ENCODE measurements around the gene CCDC183. TPM values are rescaled to one million over a fixed set of nuclear protein-coding genes. Genes with fewer than 3 reads are reported as not detected.

Gene CCDC183
- total RNA-seq, 5 donors from 2014 or later (not counting 1 experiment from before 2014, with no cell fraction given): 1.9 to 2.9 (median 2.3) TPM

- Histone ChIP-seq H3K36me3 (ENCODE audit: control insufficient read depth in 2 of 2, extremely low read depth in 1 of 2, insufficient read depth in 1 of 2, low read length in 1 of 2) (peaks cover 0 to 2% of the 10 kb centered on the region in 2 donors), H3K27me3 (replicated peaks in 1 of 2; ENCODE audit: control insufficient read depth in 2 of 2, extremely low read depth in 1 of 2, insufficient read depth in 2 of 2, low read length in 1 of 2) (peaks cover 0 to 5% of the 10 kb centered on the region in 2 experiments), H3K27ac (ENCODE audit: low read length) (no peak overlapping the region), H3K9me3 (no peaks in the 10 kb centered on the region), H3K4me1 (ENCODE audit: control insufficient read depth in 1 of 2, extremely low read depth in 1 of 2, insufficient read depth in 2 of 2, low read length in 2 of 2) (peaks cover 7 to 28% of the 10 kb centered on the region in 2 experiments), H3K4me3 (ENCODE audit: control insufficient read depth in 1 of 2, extremely low read depth in 1 of 2, low read length in 1 of 2) (no peak overlapping the region)
- no peaks in the 10 kb centered on the region for H3K9me3 Mint-ChIP-seq
- no peak overlapping the region for H3K27ac Mint-ChIP-seq
- CTCF ChIA-PET: no interaction called here
- no peak overlapping the region for H3K4me3 Mint-ChIP-seq
- DNase-seq (no peak), ATAC-seq (replicated peaks in 1 of 4) (no peak)
- POLR2A ChIA-PET: no interaction called here
- no peaks in the 10 kb centered on the region for H3K36me3 Mint-ChIP-seq
- peaks cover 2 to 10% (median 6%) of the 10 kb centered on the region in 3 donors for H3K4me1 Mint-ChIP-seq
- H3K27me3 Mint-ChIP-seq: peaks cover 1 to 4% of the 10 kb centered on the region in 2 donors
- 86% methylated on average over 29 of the region's 29 CpGs for WGBS (ENCODE audit: insufficient coverage)
These were observed 56.8 kb downstream of the CCDC183 start for GRCh38 chr9:136852664-136853595.

DNA sequence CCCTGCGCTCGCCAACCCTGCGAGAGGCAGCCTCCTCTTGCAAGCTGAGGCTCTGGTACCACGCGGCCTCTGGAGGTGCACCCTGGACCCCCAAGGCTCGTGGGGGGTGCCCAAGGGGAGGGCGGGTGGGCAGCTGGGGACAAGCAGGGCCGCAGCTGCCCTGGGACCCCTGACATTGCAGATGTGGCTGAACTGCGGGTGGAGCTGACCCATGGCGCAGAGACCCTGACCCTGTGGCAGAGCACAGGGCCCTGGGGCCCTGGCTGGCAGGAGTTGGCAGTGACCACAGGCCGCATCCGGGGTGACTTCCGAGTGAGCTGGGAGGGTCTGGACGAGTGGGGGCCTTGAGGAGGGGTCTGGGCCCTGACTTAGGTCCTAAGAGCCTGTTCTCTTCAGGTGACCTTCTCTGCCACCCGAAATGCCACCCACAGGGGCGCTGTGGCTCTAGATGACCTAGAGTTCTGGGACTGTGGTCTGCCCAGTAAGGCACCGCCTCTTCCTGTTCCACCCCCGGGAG is 57.5 kb downstream of the CCDC183 start:
- ChIA-PET CTCF (no interaction called here), POLR2A (no interaction called here)
- H3K4me1 ChIP-seq (ENCODE audit: control insufficient read depth in 1 of 2, extremely low read depth in 1 of 2, insufficient read depth in 2 of 2, low read length in 2 of 2): peaks cover 3 to 21% of the 10 kb centered on the region in 2 experiments
- Mint-ChIP-seq H3K27me3 (peaks cover 0 to 2% of the 10 kb centered on the region in 2 donors), H3K4me1 (peaks cover 0 to 8% (median 4%) of the 10 kb centered on the region in 3 donors), H3K36me3 (no peaks in the 10 kb centered on the region), H3K9me3 (no peaks in the 10 kb centered on the region), H3K27ac (no peak overlapping the region), H3K4me3 (no peak overlapping the region)
- H3K27ac ChIP-seq (ENCODE audit: low read length): no peak overlapping the region
- no peaks in the 10 kb centered on the region for H3K9me3 ChIP-seq
- WGBS (ENCODE audit: insufficient coverage): 84% methylated on average over 14 of the region's 18 CpGs
- no peak for ATAC-seq (replicated peaks in 1 of 4)
- H3K4me3 ChIP-seq (ENCODE audit: control insufficient read depth in 1 of 2, extremely low read depth in 1 of 2, low read length in 1 of 2): no peak overlapping the region
- peaks cover 0 to 2% of the 10 kb centered on the region in 2 donors for H3K36me3 ChIP-seq (ENCODE audit: control insufficient read depth in 2 of 2, extremely low read depth in 1 of 2, insufficient read depth in 1 of 2, low read length in 1 of 2)
- H3K27me3 ChIP-seq (replicated peaks in 1 of 2; ENCODE audit: control insufficient read depth in 2 of 2, extremely low read depth in 1 of 2, insufficient read depth in 2 of 2, low read length in 1 of 2): no peaks in the 10 kb centered on the region
- DNase-seq: no peak

- CTCF ChIA-PET: no interaction called here
- H3K4me3 Mint-ChIP-seq: no peak overlapping the region
- Histone ChIP-seq H3K9me3 (no peaks in the 10 kb centered on the region), H3K4me1 (ENCODE audit: control insufficient read depth in 1 of 2, extremely low read depth in 1 of 2, insufficient read depth in 2 of 2, low read length in 2 of 2) (peaks cover 3 to 16% of the 10 kb centered on the region in 2 experiments), H3K4me3 (ENCODE audit: control insufficient read depth in 1 of 2, extremely low read depth in 1 of 2, low read length in 1 of 2) (no peak overlapping the region), H3K27me3 (replicated peaks in 1 of 2; ENCODE audit: control insufficient read depth in 2 of 2, extremely low read depth in 1 of 2, insufficient read depth in 2 of 2, low read length in 1 of 2) (no peaks in the 10 kb centered on the region), H3K27ac (ENCODE audit: low read length) (no peak overlapping the region), H3K36me3 (ENCODE audit: control insufficient read depth in 2 of 2, extremely low read depth in 1 of 2, insufficient read depth in 1 of 2, low read length in 1 of 2) (peaks cover 0 to 2% of the 10 kb centered on the region in 2 donors)
- peaks cover 0 to 5% (median 3%) of the 10 kb centered on the region in 3 donors for H3K4me1 Mint-ChIP-seq
- no peaks in the 10 kb centered on the region for H3K9me3 Mint-ChIP-seq
- H3K27me3 Mint-ChIP-seq: no peaks in the 10 kb centered on the region
- peak in 1 of 35 experiments; percentile 2 for DNase-seq
- no peak overlapping the region for H3K27ac Mint-ChIP-seq
- no peak for ATAC-seq (replicated peaks in 1 of 4)
- WGBS (ENCODE audit: insufficient coverage): 87% methylated on average over 23 of the region's 30 CpGs
- no peaks in the 10 kb centered on the region for H3K36me3 Mint-ChIP-seq
- POLR2A ChIA-PET: no interaction called here
These were observed 58.1 kb downstream of the CCDC183 start for GRCh38 chr9:136854113-136854841.

- 87% methylated on average over 10 of the region's 23 CpGs for WGBS (ENCODE audit: insufficient coverage)
- peak in 1 of 35 experiments; percentile 1 for DNase-seq
- H3K9me3 Mint-ChIP-seq: no peaks in the 10 kb centered on the region
These were observed 58.8 kb downstream of the CCDC183 start for GRCh38 chr9:136854842-136855460.

DNA sequence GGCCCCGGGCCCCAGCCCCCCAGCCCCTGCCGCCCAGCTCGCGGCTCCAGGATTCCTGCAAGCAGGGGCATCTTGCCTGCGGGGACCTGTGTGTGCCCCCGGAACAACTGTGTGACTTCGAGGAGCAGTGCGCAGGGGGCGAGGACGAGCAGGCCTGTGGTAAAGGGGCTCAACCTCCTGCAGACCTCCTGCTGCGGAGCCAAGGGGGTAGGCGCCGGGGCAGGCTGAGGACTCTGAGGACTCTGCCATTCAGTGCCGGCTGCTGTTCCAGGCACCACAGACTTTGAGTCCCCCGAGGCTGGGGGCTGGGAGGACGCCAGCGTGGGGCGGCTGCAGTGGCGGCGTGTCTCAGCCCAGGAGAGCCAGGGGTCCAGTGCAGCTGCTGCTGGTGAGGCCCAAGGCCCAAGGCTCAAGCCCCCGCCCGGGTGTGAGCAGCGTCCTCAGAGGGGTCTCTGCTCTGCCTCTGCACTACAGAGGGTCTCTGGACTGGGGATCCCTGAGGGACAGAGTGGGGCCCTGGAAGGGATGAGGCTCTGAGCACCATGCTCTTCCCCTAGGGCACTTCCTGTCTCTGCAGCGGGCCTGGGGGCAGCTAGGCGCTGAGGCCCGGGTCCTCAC is 59.4 kb downstream of the CCDC183 start:
- POLR2A ChIA-PET: no interaction called here
- H3K4me1 ChIP-seq (ENCODE audit: control insufficient read depth in 1 of 2, extremely low read depth in 1 of 2, insufficient read depth in 2 of 2, low read length in 2 of 2): peaks cover 0 to 6% of the 10 kb centered on the region in 2 experiments
- ATAC-seq (replicated peaks in 1 of 4): no peak

More at GRCh38 chr9:136854842-136855460, 58.8 kb downstream of the CCDC183 start:
- no peak overlapping the region for H3K4me3 Mint-ChIP-seq
- Histone ChIP-seq H3K36me3 (ENCODE audit: control insufficient read depth in 2 of 2, extremely low read depth in 1 of 2, insufficient read depth in 1 of 2, low read length in 1 of 2) (peaks cover 0 to 2% of the 10 kb centered on the region in 2 donors), H3K9me3 (no peaks in the 10 kb centered on the region), H3K4me1 (ENCODE audit: control insufficient read depth in 1 of 2, extremely low read depth in 1 of 2, insufficient read depth in 2 of 2, low read length in 2 of 2) (peaks cover 2 to 12% of the 10 kb centered on the region in 2 experiments), H3K27ac (ENCODE audit: low read length) (no peak overlapping the region), H3K27me3 (replicated peaks in 1 of 2; ENCODE audit: control insufficient read depth in 2 of 2, extremely low read depth in 1 of 2, insufficient read depth in 2 of 2, low read length in 1 of 2) (no peaks in the 10 kb centered on the region), H3K4me3 (ENCODE audit: control insufficient read depth in 1 of 2, extremely low read depth in 1 of 2, low read length in 1 of 2) (no peak overlapping the region)
- H3K4me1 Mint-ChIP-seq: peaks cover 0 to 2% (median 0%) of the 10 kb centered on the region in 3 donors
- H3K36me3 Mint-ChIP-seq: no peaks in the 10 kb centered on the region
- ChIA-PET CTCF (no interaction called here), POLR2A (no interaction called here)
- ATAC-seq (replicated peaks in 1 of 4): no peak
- no peak overlapping the region for H3K27ac Mint-ChIP-seq
- no peaks in the 10 kb centered on the region for H3K27me3 Mint-ChIP-seq

GRCh38 chr9:136856079-136856476 is 59.9 kb downstream of the CCDC183 start:
- H3K9me3 Mint-ChIP-seq: no peaks in the 10 kb centered on the region
- no peak overlapping the region for H3K27ac Mint-ChIP-seq
- H3K27me3 Mint-ChIP-seq: no peaks in the 10 kb centered on the region
- 85% methylated on average over 8 of the region's 15 CpGs for WGBS (ENCODE audit: insufficient coverage)
- ATAC-seq (replicated peaks in 1 of 4) (no peak), DNase-seq (no peak)
- Histone ChIP-seq H3K9me3 (no peaks in the 10 kb centered on the region), H3K4me3 (ENCODE audit: control insufficient read depth in 1 of 2, extremely low read depth in 1 of 2, low read length in 1 of 2) (no peak overlapping the region), H3K27me3 (replicated peaks in 1 of 2; ENCODE audit: control insufficient read depth in 2 of 2, extremely low read depth in 1 of 2, insufficient read depth in 2 of 2, low read length in 1 of 2) (no peaks in the 10 kb centered on the region), H3K27ac (ENCODE audit: low read length) (no peak overlapping the region), H3K36me3 (ENCODE audit: control insufficient read depth in 2 of 2, extremely low read depth in 1 of 2, insufficient read depth in 1 of 2, low read length in 1 of 2) (peaks cover 4 to 7% of the 10 kb centered on the region in 2 donors), H3K4me1 (ENCODE audit: control insufficient read depth in 1 of 2, extremely low read depth in 1 of 2, insufficient read depth in 2 of 2, low read length in 2 of 2) (peaks cover 0 to 3% of the 10 kb centered on the region in 2 experiments)
- H3K4me1 Mint-ChIP-seq: no peaks in the 10 kb centered on the region
- no peaks in the 10 kb centered on the region for H3K36me3 Mint-ChIP-seq
- ChIA-PET POLR2A (no interaction called here), CTCF (no interaction called here)
- no peak overlapping the region for H3K4me3 Mint-ChIP-seq

More for the DNA sequence above, 59.4 kb downstream of the CCDC183 start:
- CTCF ChIA-PET: no interaction called here
- H3K27ac Mint-ChIP-seq: no peak overlapping the region
- Histone ChIP-seq H3K4me3 (ENCODE audit: control insufficient read depth in 1 of 2, extremely low read depth in 1 of 2, low read length in 1 of 2) (no peak overlapping the region), H3K27me3 (replicated peaks in 1 of 2; ENCODE audit: control insufficient read depth in 2 of 2, extremely low read depth in 1 of 2, insufficient read depth in 2 of 2, low read length in 1 of 2) (no peaks in the 10 kb centered on the region), H3K9me3 (no peaks in the 10 kb centered on the region), H3K36me3 (ENCODE audit: control insufficient read depth in 2 of 2, extremely low read depth in 1 of 2, insufficient read depth in 1 of 2, low read length in 1 of 2) (peaks cover 0 to 3% of the 10 kb centered on the region in 2 donors), H3K27ac (ENCODE audit: low read length) (no peak overlapping the region)
- no peaks in the 10 kb centered on the region for H3K9me3 Mint-ChIP-seq
- no peak for DNase-seq
- no peaks in the 10 kb centered on the region for H3K36me3 Mint-ChIP-seq
- no peaks in the 10 kb centered on the region for H3K27me3 Mint-ChIP-seq
- WGBS (ENCODE audit: insufficient coverage): 82% methylated on average over 18 of the region's 26 CpGs
- no peaks in the 10 kb centered on the region for H3K4me1 Mint-ChIP-seq
- no peak overlapping the region for H3K4me3 Mint-ChIP-seq

Measured in T-cell (primary cell).